Measurements from ENCODE around the gene TP53. TPM values are rescaled to one million over a fixed set of nuclear protein-coding genes. Genes with fewer than 3 reads are reported as not detected.
A peak's percentile ranks its signal among the peaks of the same experiment; 100 is the strongest.
"Not testable (repeated sequence)": the region's sequence is repeated elsewhere in the genome, so short reads cannot be mapped to it uniquely, and the experiment has no call there.

TP53 gene
- polyA plus RNA-seq, 3 donors: 66.7 to 68.6 (median 67.4) TPM

GRCh38 chr17:7684851-7685532 lies 2.3 kb downstream of the TP53 start:
- DNase-seq (ENCODE audit: low read depth in 3 of 3, low spot score in 2 of 3): no peak

DNA sequence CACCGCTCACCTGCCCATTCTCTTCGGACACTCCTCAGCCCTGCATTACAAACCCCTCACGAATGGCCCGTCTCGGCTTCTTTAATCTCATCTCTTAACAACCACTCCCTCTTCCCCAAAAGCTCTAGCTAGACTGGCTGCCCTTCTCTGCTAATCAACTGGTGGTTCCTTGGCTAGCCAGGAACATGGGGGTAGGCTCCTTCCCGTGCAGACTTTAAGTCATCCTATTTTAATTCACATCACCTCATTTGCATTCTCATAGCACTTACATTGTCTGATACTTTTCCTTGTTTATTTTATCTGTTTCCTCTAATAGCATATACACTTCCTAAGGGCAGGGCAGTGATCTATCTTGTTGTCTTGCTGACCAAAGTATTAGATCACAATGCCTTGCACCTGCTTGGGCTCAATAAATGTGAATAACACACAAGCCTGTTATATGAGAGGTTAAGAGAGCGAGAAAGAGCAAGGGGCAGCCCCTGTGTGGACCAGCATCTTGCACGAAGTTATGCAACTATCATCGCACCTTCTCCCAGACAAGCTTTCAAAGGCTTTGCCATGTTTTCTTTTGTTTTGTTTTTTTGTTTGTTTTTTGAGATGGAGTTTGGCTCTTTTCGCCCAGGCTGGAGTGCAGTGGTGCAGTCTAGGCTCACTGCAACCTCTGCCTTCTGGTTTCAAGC lies 9.8 kb downstream of the TP53 start:
- no peak for DNase-seq (ENCODE audit: low read depth in 3 of 3, low spot score in 2 of 3)

- no peak for DNase-seq (ENCODE audit: low read depth in 3 of 3, low spot score in 2 of 3)
Observed at GRCh38 chr17:7676533-7676932, 10.8 kb downstream of the TP53 start.

GRCh38 chr17:7674934-7675333 lies 12.4 kb downstream of the TP53 start:
- no peak for DNase-seq (ENCODE audit: low read depth in 3 of 3, low spot score in 2 of 3)

GRCh38 chr17:7673239-7673638 lies 14.1 kb downstream of the TP53 start:
- no peak for DNase-seq (ENCODE audit: low read depth in 3 of 3, low spot score in 2 of 3)

- no peak for DNase-seq (ENCODE audit: low read depth in 3 of 3, low spot score in 2 of 3)
Observed at GRCh38 chr17:7668482-7668881, 18.8 kb downstream of the TP53 start.

- DNase-seq (ENCODE audit: low read depth in 3 of 3, low spot score in 2 of 3): no peak
Observed at GRCh38 chr17:7667656-7668406, 19.5 kb downstream of the TP53 start.

- DNase-seq (ENCODE audit: low read depth in 3 of 3, low spot score in 2 of 3): peak in 1 of 3 donors; percentile 39
Observed at GRCh38 chr17:7656958-7657609, 30.2 kb downstream of the TP53 start.

DNA sequence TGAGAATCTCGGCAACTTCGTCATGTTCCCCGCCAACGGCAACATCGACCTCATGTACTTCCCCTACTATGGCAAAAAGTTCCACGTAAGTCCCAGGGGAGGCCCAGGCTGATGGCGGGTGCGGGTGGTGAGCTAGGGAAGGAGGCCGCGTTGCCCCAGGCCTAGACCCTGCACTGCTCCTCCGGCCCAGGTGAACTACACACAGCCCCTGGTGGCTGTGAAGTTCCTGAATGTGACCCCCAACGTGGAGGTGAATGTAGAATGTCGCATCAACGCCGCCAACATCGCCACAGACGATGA lies 31.8 kb downstream of the TP53 start:
- DNase-seq (ENCODE audit: low read depth in 3 of 3, low spot score in 2 of 3): no peak

DNA sequence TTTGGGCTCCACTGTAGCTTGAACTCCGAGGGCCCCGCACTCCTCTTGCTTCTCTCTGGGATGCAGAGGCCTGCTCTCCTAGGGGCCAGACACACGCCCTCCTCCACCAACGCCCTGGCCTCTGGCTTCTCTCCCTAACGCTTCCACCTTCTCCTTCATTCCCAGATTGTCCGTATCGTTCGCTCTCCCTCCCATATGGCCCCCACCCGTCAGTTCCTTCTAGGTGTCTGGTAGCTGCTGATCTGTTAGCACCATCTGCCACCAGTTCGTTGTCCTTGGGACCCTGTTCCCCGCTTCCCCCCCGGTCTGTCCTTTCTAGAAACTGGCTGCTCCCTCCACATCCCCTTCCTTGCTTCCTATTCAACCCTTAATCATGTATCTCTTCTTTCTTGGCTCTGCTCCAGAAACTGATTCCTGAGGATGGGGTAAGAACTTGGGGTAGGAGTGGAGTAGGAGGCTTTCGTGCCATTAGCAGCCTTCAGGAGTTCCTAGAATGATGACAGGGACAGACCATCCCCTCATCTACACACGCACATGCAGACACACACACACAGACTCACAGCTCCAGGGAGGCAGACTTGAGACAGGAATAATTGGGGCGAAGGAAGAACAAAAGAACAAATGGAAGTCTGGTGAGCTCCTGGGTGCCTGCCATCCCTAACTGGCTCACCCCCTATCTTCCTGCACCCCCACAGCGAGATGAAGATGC lies 32.3 kb downstream of the TP53 start:
- no peak for DNase-seq (ENCODE audit: low read depth in 3 of 3, low spot score in 2 of 3)

- DNase-seq (ENCODE audit: low read depth in 3 of 3, low spot score in 2 of 3): no peak
Observed at GRCh38 chr17:7652388-7653356, 34.6 kb downstream of the TP53 start.

DNA sequence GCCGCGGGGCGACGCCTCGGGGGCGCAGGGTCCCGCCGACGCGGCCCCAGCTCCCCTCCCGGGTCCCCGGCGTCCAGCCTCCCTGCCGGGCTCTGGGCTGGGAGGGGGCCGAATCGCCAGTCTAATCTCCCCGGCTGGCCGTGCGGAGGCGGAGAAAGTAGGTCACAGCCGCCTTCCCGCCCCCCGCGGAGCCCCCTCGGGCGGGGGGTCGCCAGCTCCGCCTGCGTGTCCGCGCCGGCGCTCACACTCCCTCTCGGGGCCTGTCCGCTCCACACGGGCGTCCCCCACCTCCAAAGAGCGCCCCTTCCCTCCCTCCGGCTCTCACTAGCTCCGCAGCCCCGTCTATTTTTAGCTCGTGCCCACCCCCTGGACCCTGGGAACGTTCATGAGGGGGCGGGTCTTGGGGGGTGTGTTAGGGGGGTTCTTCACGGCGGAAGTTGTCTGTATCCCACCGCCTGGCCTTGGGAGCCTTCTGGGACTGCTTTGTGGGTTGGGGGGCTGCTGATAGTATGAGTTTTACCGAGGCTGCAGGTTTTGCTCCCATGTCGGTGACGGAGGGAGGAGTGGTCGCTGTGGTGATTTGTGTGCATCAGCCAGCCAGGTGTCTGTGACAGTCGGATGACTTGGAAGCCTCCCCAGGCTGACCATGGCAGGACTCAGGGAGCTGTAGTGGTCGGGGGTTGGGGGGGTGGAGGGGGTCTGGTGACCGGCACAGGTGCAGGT lies 35.5 kb downstream of the TP53 start:
- peak in 1 of 3 donors; percentile 51 for DNase-seq (ENCODE audit: low read depth in 3 of 3, low spot score in 2 of 3)

- DNase-seq (ENCODE audit: low read depth in 3 of 3, low spot score in 2 of 3): no peak
Observed at GRCh38 chr17:7651097-7651664, 36.1 kb downstream of the TP53 start.

- DNase-seq (ENCODE audit: low read depth in 3 of 3, low spot score in 2 of 3): peak in 1 of 3 donors; percentile 54
Observed at GRCh38 chr17:7650509-7651096, 36.7 kb downstream of the TP53 start, which contains the start of gene ATP1B2. ATP1B2 (plus strand) TSS chr17:7650926; CDS start chr17:7651519, 593 bp downstream.

- DNase-seq (ENCODE audit: low read depth in 3 of 3, low spot score in 2 of 3): no peak
Observed at GRCh38 chr17:7647018-7647417, 40.3 kb downstream of the TP53 start.

- DNase-seq (ENCODE audit: low read depth in 3 of 3, low spot score in 2 of 3): no peak
Observed at GRCh38 chr17:7646457-7646856, 40.8 kb downstream of the TP53 start.

DNA sequence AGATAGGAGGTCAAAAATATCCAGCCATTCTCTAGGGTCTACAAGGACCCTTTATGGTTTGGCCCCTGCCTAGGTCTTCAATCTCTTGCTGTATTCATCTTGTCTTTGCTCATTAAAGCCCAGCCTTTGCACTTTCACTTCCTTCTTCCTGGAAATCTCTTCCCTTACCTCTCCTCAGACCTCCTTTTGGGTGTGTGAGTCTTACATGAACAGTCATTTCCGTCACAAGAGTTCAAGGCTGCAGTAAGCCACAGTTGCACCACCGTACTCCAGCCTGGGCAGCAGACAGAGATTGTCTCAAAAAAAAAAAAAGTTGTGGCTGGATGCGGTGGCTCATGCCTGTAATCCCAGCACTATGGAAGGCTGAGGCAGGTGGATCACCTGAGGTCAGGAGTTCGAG lies 42.5 kb downstream of the TP53 start:
- no peak for DNase-seq (ENCODE audit: low read depth in 3 of 3, low spot score in 2 of 3)

- not testable (repeated sequence) for DNase-seq (ENCODE audit: low read depth in 3 of 3, low spot score in 2 of 3)
Observed at GRCh38 chr17:7641635-7642034, 45.7 kb downstream of the TP53 start.

Measured in right renal cortex interstitium (tissue), 3 donors.